H1 (cell line): ENCODE measurements around the gene CLMP. TPM values are rescaled to one million over a fixed set of nuclear protein-coding genes. Genes with fewer than 3 reads are reported as not detected.

Experiments
- CTCF ChIA-PET: fragments of 300-600 bp; sonication (Branson Sonifier 250); formaldehyde crosslinking; loops from one replicate; lab custom pipeline; 2021; ENCODE audit not compliant: partially characterized antibody; lab: Charles Lee
- POLR2A ChIA-PET: fragments of 300-600 bp; sonication (Branson Sonifier 250); formaldehyde crosslinking; loops from one replicate; lab custom pipeline; 2021; ENCODE audit warnings: inconsistent platforms; ENCODE audit not compliant: partially characterized antibody; lab: Charles Lee
- DNase-seq, 2 experiments: peaks; one replicate each; pipeline versions ENCODE4 v3.0.0 to v3.0.0-alpha.2; 2010 to 2022; ENCODE audit warnings: low spot score in 2 of 2, low read depth in 1 of 2, mixed read lengths in 1 of 2
- FAIRE-seq: peaks from 2 replicates; lab custom pipeline; 2011; peaks lifted over from hg19 to GRCh38; lab: Jason Lieb, UNC
- H2AFZ ChIP-seq: 2 replicates; pipeline ENCODE4 v1.8.1; 2012; ENCODE audit warnings: low read length, inconsistent platforms
- H2AK5ac ChIP-seq: 2 replicates; pipeline ENCODE4 v1.6.1; 2013; ENCODE audit warnings: low read depth, low read length
- H2BK120ac ChIP-seq: replicated peaks from 2 replicates; pipeline ENCODE3; 2013; ENCODE audit warnings: low read depth, low read length, inconsistent platforms
- H2BK12ac ChIP-seq: 2 replicates; pipeline ENCODE4 v1.6.1; 2013; ENCODE audit warnings: low read depth, low read length
- H2BK15ac ChIP-seq: 2 replicates; pipeline ENCODE4 v1.6.1; 2013; ENCODE audit warnings: low read length
- H2BK20ac ChIP-seq: 2 replicates; pipeline ENCODE4 v1.6.1; 2013; ENCODE audit warnings: low read length
- H2BK5ac ChIP-seq: 2 replicates; pipeline ENCODE4 v1.6.1; 2013; ENCODE audit warnings: low read depth, low read length
- H3K14ac ChIP-seq: 2 replicates; pipeline ENCODE4 v1.6.1; 2013; ENCODE audit warnings: inconsistent platforms; ENCODE audit not compliant: insufficient read length
- H3K18ac ChIP-seq: 2 replicates; pipeline ENCODE4 v1.6.1; 2013; ENCODE audit warnings: low read length; ENCODE audit errors: extremely low read depth
- H3K23ac ChIP-seq: 2 replicates; pipeline ENCODE4 v1.6.1; 2013; ENCODE audit warnings: inconsistent platforms; ENCODE audit not compliant: insufficient read length
- H3K23me2 ChIP-seq: 2 replicates; pipeline ENCODE4 v1.6.1; 2013; ENCODE audit warnings: low read depth, low read length
- H3K27ac ChIP-seq: 2 replicates; pipeline ENCODE4 v1.6.1; 2011; ENCODE audit warnings: low read depth, low read length, inconsistent platforms
- H3K27me3 ChIP-seq, 4 experiments: replicated peaks in 1 of 4; 1 replicate in 1 of 4; 2 replicates in 3 of 4; pipeline versions ENCODE4 v1.6.1 to v1.8.1; 2011 to 2013; ENCODE audit warnings: low read length in 3 of 4, mild to moderate bottlenecking in 3 of 4, inconsistent platforms in 2 of 4, mixed read lengths in 2 of 4, moderate library complexity in 1 of 4; ENCODE audit not compliant: control insufficient read depth in 3 of 4, insufficient read depth in 3 of 4; ENCODE audit errors: extremely low read depth in 1 of 4
- H3K36me3 ChIP-seq, 4 experiments: 2 replicates each; pipeline versions ENCODE4 v1.6.1 to v1.8.1; 2011 to 2013; ENCODE audit warnings: mild to moderate bottlenecking in 4 of 4, low read length in 3 of 4, moderate library complexity in 2 of 4, control low read depth in 1 of 4, inconsistent platforms in 1 of 4; ENCODE audit not compliant: insufficient read depth in 4 of 4, control insufficient read depth in 2 of 4
- H3K4ac ChIP-seq: replicated peaks from 2 replicates; pipeline ENCODE3; 2013; ENCODE audit warnings: low read length, low read depth, mixed read lengths, inconsistent platforms; ENCODE audit not compliant: insufficient read length
- H3K4me1 ChIP-seq, 4 experiments: replicated peaks in 1 of 4; 1 replicate in 1 of 4; 2 replicates in 3 of 4; pipeline versions ENCODE4 v1.6.1 to v1.8.1; 2011 to 2013; ENCODE audit warnings: low read length in 3 of 4, inconsistent platforms in 2 of 4, mixed read lengths in 1 of 4; ENCODE audit not compliant: insufficient read depth in 4 of 4, control insufficient read depth in 3 of 4
- H3K4me2 ChIP-seq, 2 experiments: 2 replicates each; pipeline versions ENCODE4 v1.6.1 to v1.8.1; 2011 to 2013; ENCODE audit warnings: low read depth in 2 of 2, low read length in 2 of 2, control low read depth in 1 of 2, inconsistent platforms in 1 of 2, mild to moderate bottlenecking in 1 of 2; ENCODE audit not compliant: insufficient read depth in 1 of 2
- H3K4me3 ChIP-seq, 4 experiments: fragments of 200-600, 300-600 bp in 1 of 4; sonication (generic), shearing (Covaris generic), sonication (Bioruptor Twin) in 1 of 4; 2 replicates each; pipeline versions ENCODE4 v1.5.1 to v1.8.1; 2011 to 2016; ENCODE audit warnings: low read length in 4 of 4, low read depth in 3 of 4, control low read depth in 2 of 4, inconsistent platforms in 2 of 4, mild to moderate bottlenecking in 2 of 4, mixed read lengths in 1 of 4, moderate library complexity in 1 of 4; ENCODE audit not compliant: insufficient read depth in 2 of 4; ENCODE audit errors: extremely low read depth in 1 of 4
- H3K56ac ChIP-seq: replicated peaks from 2 replicates; pipeline ENCODE3; 2013; ENCODE audit warnings: low read depth, mild to moderate bottlenecking, mixed read lengths, low read length, inconsistent platforms; ENCODE audit not compliant: insufficient read length
- H3K79me1 ChIP-seq: 2 replicates; pipeline ENCODE4 v1.6.1; 2013; ENCODE audit warnings: low read depth, low read length, control low read depth
- H3K79me2 ChIP-seq, 2 experiments: 2 replicates each; pipeline versions ENCODE4 v1.6.1 to v1.8.1; 2012 to 2013; ENCODE audit warnings: low read length in 2 of 2, mild to moderate bottlenecking in 2 of 2, inconsistent platforms in 1 of 2; ENCODE audit not compliant: insufficient read depth in 2 of 2, control insufficient read depth in 1 of 2
- H3K9ac ChIP-seq, 4 experiments: replicated peaks in 1 of 4; 1 replicate in 1 of 4; 2 replicates in 3 of 4; pipeline versions ENCODE4 v1.6.1 to v1.8.1; 2011 to 2013; ENCODE audit warnings: low read depth in 3 of 4, low read length in 3 of 4, control low read depth in 2 of 4, mild to moderate bottlenecking in 2 of 4, moderate library complexity in 2 of 4, inconsistent platforms in 1 of 4; ENCODE audit errors: extremely low read depth in 1 of 4
- H3K9me3 ChIP-seq, 2 experiments: 2 replicates each; pipeline versions ENCODE4 v1.6.1 to v1.8.1; 2012 to 2013; ENCODE audit warnings: mild to moderate bottlenecking in 2 of 2, moderate library complexity in 2 of 2, control low read depth in 1 of 2, inconsistent platforms in 1 of 2, low read depth in 1 of 2, low read length in 1 of 2, mixed read lengths in 1 of 2; ENCODE audit not compliant: insufficient read depth in 2 of 2
- H4K20me1 ChIP-seq, 2 experiments: replicated peaks in 1 of 2; 2 replicates each; pipeline versions ENCODE3 to v1.8.1; 2011 to 2013; ENCODE audit warnings: inconsistent platforms in 2 of 2, low read length in 2 of 2, mild to moderate bottlenecking in 1 of 2; ENCODE audit not compliant: insufficient read depth in 2 of 2, control insufficient read depth in 1 of 2
- H4K5ac ChIP-seq: 2 replicates; pipeline ENCODE4 v1.6.1; 2013; ENCODE audit warnings: low read length, low read depth, mixed read lengths, inconsistent platforms; ENCODE audit not compliant: insufficient read length
- H4K8ac ChIP-seq: 2 replicates; pipeline ENCODE4 v1.8.0; 2013; ENCODE audit warnings: mild to moderate bottlenecking, moderate library complexity, low read length, inconsistent platforms; ENCODE audit not compliant: insufficient read depth; ENCODE audit errors: extremely low read depth
- H4K91ac ChIP-seq: replicated peaks from 2 replicates; pipeline ENCODE3; 2013; ENCODE audit warnings: low read length, mixed read lengths, inconsistent platforms; ENCODE audit not compliant: insufficient read length
- CHD1 ChIP-seq: IDR thresholded peaks from 2 replicates; pipeline ENCODE4 v1.6.1; 2012; ENCODE audit warnings: low read depth, low read length, improper control_type of control experiment
- EZH2 ChIP-seq: fragments of 200-600 bp; sonication (generic); IDR thresholded peaks from 2 replicates; pipeline ENCODE4 v1.7.1; 2012; ENCODE audit warnings: low read depth, mild to moderate bottlenecking, moderate library complexity, low read length, inconsistent platforms; ENCODE audit not compliant: severe bottlenecking
- HDAC2 ChIP-seq, 2 experiments: fragments of 300-600 bp in 1 of 2; sonication (generic) in 1 of 2; IDR thresholded peaks; 2 replicates each; pipeline ENCODE4 v1.6.1; 2011 to 2012; ENCODE audit warnings: low read depth in 2 of 2, low read length in 2 of 2, mild to moderate bottlenecking in 2 of 2, moderate library complexity in 2 of 2, borderline replicate concordance in 1 of 2, inconsistent platforms in 1 of 2
- MAX ChIP-seq: IDR thresholded peaks from 2 replicates; pipeline ENCODE4 v1.6.1; 2012; ENCODE audit warnings: inconsistent platforms
- USF2 ChIP-seq: IDR thresholded peaks from 2 replicates; pipeline ENCODE4 v1.6.1; 2011; ENCODE audit warnings: low read length, improper control_type of control experiment
- WGBS, 2 experiments: shearing (Covaris generic) in 1 of 2; methylation state at CpG; one replicate each; pipeline versions ENCODE4 v1.1.6 to v1.1.7; 2013 to 2015; ENCODE audit warnings: low lambda C conversion rate in 2 of 2, mixed read lengths in 2 of 2, inconsistent platforms in 1 of 2, low coverage in 1 of 2, missing lambda C conversion rate in 1 of 2; ENCODE audit not compliant: insufficient replicate concordance in 2 of 2, insufficient coverage in 1 of 2, insufficient read length in 1 of 2; ENCODE audit errors: extremely low coverage in 1 of 2, missing lambda C conversion rate in 1 of 2; 5-methylcytosine and 5-hydroxymethylcytosine counted together
- polyA plus RNA-seq, 7 experiments: library from polyadenylated mRNA; depleted of rRNA in 3 of 7; stranded (reverse) in 5 of 7; unstranded in 2 of 7; fragments of >200 nt in 5 of 7; fragments of 200-250 nt in 2 of 7; gene quantifications; 1 replicate in 5 of 7; 2 replicates in 1 of 7; 4 replicates in 1 of 7; pipeline versions ENCODE4 v1.2.1 to v1.2.3, GENCODE V29; 2011 to 2013; ENCODE audit warnings: missing spikeins in 2 of 7, mixed read lengths in 2 of 7
- total RNA-seq: library from RNA; stranded (reverse); fragmentation: NEBNext Ultra II Directional; extraction: Animal tissue kit (Norgen Biotek cat#: 25700); gene quantifications from 2 replicates; pipeline ENCODE4 v1.2.1, GENCODE V29; 2021

CLMP gene
- total and polyA plus RNA-seq, 2 of the 8 experiments (the other 6 are each of a cell fraction or from before 2014, with no cell fraction given): 9.9 to 24.1 TPM

- H3K27me3 ChIP-seq: no peaks in the 10 kb centered on the region
- no peak overlapping the region for H2BK5ac ChIP-seq
- no peak overlapping the region for H2BK15ac ChIP-seq
- ChIA-PET POLR2A (interaction anchor here (0.6 to 1.1 kb wide), 2 partner anchors 12 to 37 kb away, joined by 3 to 4 read pairs; no protein-coding TSS in a partner anchor), CTCF (interaction anchor here (0.6 to 3.2 kb wide), 12 partner anchors 9 to 165 kb away, joined by 3 to 26 read pairs (median 6); no protein-coding TSS in a partner anchor)
- H3K36me3 ChIP-seq: no peaks in the 10 kb centered on the region
- no peak overlapping the region for H3K4ac ChIP-seq
- H3K23me2 ChIP-seq: no peaks in the 10 kb centered on the region
- no peak overlapping the region for H2BK120ac ChIP-seq
- H3K4me2 ChIP-seq: no peak overlapping the region
- peaks cover 0 to 7% (median 2%) of the 10 kb centered on the region in 4 experiments; a peak in 4 of 7 replicates for H3K4me1 ChIP-seq
- DNase-seq (no peak), FAIRE-seq (no peak)
- no peaks in the 10 kb centered on the region for H3K9me3 ChIP-seq
- WGBS, 2 experiments: 73% methylated on average over 5 of the region's 5 CpGs; no CpG with 5 or more reads in 1 of the 2 experiments
- no peak overlapping the region for H2AK5ac ChIP-seq
- H3K14ac ChIP-seq: no peak overlapping the region
- H3K18ac ChIP-seq: no peak overlapping the region
- H4K20me1 ChIP-seq: peaks cover 0 to 1% of the 10 kb centered on the region in 2 experiments
- H2AFZ ChIP-seq: no peak overlapping the region
- H3K9ac ChIP-seq: no peak overlapping the region
- H3K4me3 ChIP-seq: no peak overlapping the region
- no peak overlapping the region for H2BK20ac ChIP-seq
- H4K5ac ChIP-seq: no peak overlapping the region
- no peak overlapping the region for H4K91ac ChIP-seq
- no peak overlapping the region for H3K23ac ChIP-seq
- no peak overlapping the region for H3K56ac ChIP-seq
- no peak overlapping the region for H3K27ac ChIP-seq
- no peaks in the 10 kb centered on the region for H3K79me2 ChIP-seq
- no peaks in the 10 kb centered on the region for H3K79me1 ChIP-seq
- H4K8ac ChIP-seq: no peak overlapping the region
- H2BK12ac ChIP-seq: no peak overlapping the region
- TF ChIP-seq EZH2: no peak
- no peak for TF ChIP-seq CHD1
- no peak for TF ChIP-seq HDAC2 (IDR thresholded peaks at IDR 0.05; ENCODE audit: borderline replicate concordance in 1 of 2, low read depth in 2 of 2, low read length in 2 of 2)
- no peak for TF ChIP-seq USF2
- no peak for TF ChIP-seq MAX
These were observed 51.6 kb downstream of the CLMP start for GRCh38 chr11:123143476-123143875.
